ENCODE measurements around the gene SASH3.

Gene SASH3

DNA sequence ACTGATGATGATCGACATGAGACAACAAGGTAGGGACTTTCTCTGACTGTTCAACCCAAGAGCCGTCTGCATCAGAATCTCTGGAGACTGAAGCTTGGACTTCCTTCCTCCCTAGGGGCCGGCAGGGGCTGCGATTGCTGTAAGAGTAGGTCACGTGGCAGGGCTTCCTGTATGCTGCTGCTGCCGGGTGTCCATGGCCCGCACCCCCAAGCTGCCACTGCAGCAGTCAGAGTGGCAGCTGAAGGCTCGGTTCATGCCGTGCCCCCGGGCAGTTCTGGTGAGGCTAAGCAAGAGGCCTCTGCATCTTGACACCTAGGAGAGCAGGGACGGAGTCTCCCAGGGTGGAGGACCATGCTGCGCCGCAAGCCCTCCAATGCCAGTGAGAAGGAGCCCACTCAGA lies at the start of gene SASH3:
Gene SASH3, plus strand, starts transcription at position 203 of the 400 bp plus-strand sequence. Its CDS starts 149 bp downstream, at position 352.
- TF ChIP-seq, protein P1, sequence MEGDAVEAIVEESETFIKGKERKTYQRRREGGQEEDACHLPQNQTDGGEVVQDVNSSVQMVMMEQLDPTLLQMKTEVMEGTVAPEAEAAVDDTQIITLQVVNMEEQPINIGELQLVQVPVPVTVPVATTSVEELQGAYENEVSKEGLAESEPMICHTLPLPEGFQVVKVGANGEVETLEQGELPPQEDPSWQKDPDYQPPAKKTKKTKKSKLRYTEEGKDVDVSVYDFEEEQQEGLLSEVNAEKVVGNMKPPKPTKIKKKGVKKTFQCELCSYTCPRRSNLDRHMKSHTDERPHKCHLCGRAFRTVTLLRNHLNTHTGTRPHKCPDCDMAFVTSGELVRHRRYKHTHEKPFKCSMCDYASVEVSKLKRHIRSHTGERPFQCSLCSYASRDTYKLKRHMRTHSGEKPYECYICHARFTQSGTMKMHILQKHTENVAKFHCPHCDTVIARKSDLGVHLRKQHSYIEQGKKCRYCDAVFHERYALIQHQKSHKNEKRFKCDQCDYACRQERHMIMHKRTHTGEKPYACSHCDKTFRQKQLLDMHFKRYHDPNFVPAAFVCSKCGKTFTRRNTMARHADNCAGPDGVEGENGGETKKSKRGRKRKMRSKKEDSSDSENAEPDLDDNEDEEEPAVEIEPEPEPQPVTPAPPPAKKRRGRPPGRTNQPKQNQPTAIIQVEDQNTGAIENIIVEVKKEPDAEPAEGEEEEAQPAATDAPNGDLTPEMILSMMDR (IDR thresholded peaks at IDR 0.05; ENCODE audit: insufficient read depth, missing control alignments): no peak
- no peak for FAIRE-seq
- DNase-seq (ENCODE audit: insufficient read length, low spot score): no peak

- TF ChIP-seq, protein P1 (IDR thresholded peaks at IDR 0.05; ENCODE audit: insufficient read depth, missing control alignments): no peak
Observed at GRCh38 chrX:129731228-129731627, 48.5 kb upstream of the SASH3 start.

DNA sequence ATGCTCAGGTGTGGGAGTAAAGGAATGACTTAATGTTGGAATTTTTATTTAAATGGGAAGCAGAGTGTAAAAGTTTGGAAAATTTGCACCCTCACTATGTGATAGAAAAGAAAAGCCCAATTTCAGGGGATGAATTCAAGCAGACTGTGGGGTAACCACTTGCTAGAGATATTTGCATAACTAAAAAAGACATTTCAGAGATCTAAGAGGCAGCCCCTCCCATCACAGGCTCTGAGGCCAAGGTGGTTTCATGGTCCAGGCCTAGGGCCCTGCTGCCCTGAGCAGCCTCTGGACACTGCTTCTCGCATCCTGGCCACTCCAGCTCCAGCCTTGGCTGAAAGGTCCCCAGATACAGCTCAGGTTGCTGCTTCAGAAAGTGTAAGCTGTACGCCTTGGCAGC lies 46.9 kb upstream of the SASH3 start:
- TF ChIP-seq, protein P1 (IDR thresholded peaks at IDR 0.05; ENCODE audit: insufficient read depth, missing control alignments): no peak
- DNase-seq (ENCODE audit: insufficient read length, low spot score) (no peak), FAIRE-seq (no peak)

More at GRCh38 chrX:129731228-129731627, 48.5 kb upstream of the SASH3 start:
- DNase-seq (ENCODE audit: insufficient read length, low spot score) (no peak), FAIRE-seq (no peak)

DNA sequence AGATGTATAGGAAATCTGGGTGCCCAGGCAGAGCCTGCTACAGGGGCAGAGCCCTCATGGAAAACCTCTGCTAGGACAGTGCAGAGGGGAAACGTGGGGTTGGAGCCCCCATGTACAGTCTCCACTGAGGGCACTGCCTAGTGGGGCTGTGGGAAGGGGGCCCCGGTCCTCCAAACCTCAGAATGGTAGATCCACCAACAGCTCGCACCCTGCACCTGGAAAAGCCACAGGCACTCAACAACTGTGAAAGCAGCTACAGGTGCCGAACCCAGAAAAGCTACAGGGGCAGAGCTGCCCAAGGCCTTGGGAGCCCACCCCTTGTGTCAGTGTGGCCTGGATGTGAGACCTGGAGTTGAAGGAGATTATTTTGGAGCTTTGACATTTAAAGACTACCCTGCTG lies 46.4 kb upstream of the SASH3 start:
- DNase-seq (ENCODE audit: insufficient read length, low spot score): no peak
- TF ChIP-seq, protein P1 (IDR thresholded peaks at IDR 0.05; ENCODE audit: insufficient read depth, missing control alignments): no peak
- no peak for FAIRE-seq

DNA sequence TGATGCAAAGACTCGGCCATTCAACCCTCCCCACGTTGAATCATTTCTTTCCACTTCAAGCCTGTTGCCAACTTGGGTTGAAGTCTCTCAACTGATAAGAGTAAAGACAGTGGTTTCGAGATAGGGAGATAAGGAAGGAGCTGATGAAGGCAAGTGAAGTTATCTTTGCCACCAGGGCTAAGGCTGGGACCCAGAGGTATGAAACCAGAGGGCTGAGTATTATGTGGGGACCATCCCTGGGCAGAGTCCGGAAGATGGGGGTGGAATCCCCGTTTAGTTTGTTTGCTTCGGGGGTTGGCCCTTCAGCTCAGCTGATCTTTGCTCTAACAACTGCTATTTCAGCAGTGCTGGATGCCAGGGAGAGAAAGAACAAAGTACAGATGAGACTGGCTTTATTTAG lies 43.3 kb upstream of the SASH3 start:
- FAIRE-seq: no peak
- TF ChIP-seq, protein P1 (IDR thresholded peaks at IDR 0.05; ENCODE audit: insufficient read depth, missing control alignments): no peak

DNA sequence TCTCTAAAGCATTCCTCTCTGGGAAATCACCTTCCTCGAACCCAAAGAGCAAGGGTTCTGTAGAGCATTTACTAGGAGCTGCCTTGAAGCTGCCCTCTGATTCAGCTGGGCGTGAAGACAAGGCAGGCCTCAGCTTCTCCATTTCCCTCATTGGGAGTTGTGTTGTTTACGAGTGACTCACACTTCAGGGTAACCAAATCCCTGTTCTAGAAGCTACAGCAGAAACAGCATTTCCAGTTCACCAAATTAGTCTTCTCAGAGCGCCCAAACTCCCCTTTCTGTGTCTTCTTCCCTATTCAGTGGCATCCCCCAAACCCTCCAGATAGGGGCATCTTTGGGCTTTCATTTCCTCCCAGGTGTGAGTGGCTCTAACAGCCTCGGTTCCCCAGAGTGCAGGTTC lies 41.8 kb upstream of the SASH3 start:
- FAIRE-seq: no peak
- no peak for DNase-seq (ENCODE audit: insufficient read length, low spot score)
- TF ChIP-seq, protein P1 (IDR thresholded peaks at IDR 0.05; ENCODE audit: insufficient read depth, missing control alignments): no peak

More for the DNA sequence above, 43.3 kb upstream of the SASH3 start:
- DNase-seq (ENCODE audit: insufficient read length, low spot score): no peak

DNA sequence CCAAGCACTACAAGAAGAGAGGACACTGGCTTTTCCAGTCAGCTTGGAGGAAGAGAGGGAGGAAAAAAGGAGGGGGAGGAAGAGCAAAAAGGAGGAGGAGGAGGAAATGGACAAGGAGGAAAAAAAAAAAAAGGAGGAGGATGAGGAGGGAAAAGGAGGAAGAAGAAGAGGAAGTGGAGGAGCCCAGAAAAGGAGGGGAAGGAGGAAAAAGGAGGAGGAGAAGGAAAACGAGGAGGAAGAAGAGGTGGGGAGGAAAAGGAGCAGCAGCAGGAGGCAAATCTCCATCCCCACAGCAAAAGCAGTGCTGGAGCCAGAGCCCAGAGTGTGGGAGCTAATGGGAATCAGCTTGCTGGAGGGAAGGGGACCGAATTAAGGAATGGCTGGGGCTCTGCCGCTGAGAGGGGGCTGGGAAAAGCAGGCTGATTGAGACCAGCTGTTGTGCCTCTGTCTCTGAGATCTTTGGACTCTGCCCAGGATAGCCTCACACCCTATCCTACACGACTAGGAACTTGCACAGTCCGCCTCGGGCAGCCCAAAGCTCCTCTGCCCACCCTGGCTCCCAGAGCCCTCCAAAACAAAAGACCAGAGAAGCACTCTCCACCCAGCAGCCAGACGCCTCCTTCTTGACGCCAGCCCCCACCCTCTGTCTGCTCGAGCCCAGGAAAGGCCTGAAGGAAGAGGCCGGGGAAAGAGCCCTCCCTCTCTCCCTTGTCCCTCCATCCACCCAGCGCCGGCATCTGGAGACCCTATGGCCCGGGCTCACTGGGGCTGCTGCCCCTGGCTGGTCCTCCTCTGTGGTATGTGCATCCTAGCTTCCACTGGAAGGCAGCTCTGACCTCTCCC lies 41.1 kb upstream of the SASH3 start, which contains the start of gene XPNPEP2:
Gene XPNPEP2, plus strand, starts transcription at position 514 of the 843 bp plus-strand sequence. Its CDS starts 235 bp downstream, at position 749.
- no peak for FAIRE-seq
- DNase-seq (ENCODE audit: insufficient read length, low spot score): no peak
- TF ChIP-seq, protein P1 (IDR thresholded peaks at IDR 0.05; ENCODE audit: insufficient read depth, missing control alignments): no peak

Measured in D721Med (cell line).